GM19025 (cell line): ENCODE measurements around the gene HUNK.
"Not testable (repeated sequence)": the region's sequence is repeated elsewhere in the genome, so short reads cannot be mapped to it uniquely, and the experiment has no call there.

ENCODE experiments used
- ATAC-seq: cut with Tn5 transposase; IDR thresholded peaks from one replicate; pipeline ENCODE4 v1.9.1; 2021; ENCODE audit warnings: mild to moderate bottlenecking, low read depth, moderate library complexity; ENCODE audit not compliant: unreplicated experiment

Gene HUNK

DNA sequence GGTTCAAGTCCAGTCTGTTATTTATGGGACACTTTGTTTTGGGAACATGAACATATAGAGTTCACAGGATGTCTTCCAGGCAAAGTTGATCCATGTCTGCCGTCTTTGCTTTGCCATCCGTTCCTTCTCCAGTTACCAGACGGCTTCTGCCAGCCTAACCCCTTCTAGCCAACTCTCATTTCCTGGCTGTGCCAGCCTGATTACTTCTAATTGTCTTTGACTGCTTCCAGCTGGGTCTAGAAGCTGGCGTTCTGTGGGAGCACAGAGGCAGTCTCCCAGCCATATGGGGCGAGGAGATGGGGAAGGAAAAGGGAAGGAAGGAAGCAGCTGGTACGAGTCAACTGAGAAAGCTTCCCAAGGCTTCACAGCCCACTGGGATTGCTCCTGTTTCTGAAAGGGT lies 3.1 kb upstream of the HUNK start:
- ATAC-seq: no peak

DNA sequence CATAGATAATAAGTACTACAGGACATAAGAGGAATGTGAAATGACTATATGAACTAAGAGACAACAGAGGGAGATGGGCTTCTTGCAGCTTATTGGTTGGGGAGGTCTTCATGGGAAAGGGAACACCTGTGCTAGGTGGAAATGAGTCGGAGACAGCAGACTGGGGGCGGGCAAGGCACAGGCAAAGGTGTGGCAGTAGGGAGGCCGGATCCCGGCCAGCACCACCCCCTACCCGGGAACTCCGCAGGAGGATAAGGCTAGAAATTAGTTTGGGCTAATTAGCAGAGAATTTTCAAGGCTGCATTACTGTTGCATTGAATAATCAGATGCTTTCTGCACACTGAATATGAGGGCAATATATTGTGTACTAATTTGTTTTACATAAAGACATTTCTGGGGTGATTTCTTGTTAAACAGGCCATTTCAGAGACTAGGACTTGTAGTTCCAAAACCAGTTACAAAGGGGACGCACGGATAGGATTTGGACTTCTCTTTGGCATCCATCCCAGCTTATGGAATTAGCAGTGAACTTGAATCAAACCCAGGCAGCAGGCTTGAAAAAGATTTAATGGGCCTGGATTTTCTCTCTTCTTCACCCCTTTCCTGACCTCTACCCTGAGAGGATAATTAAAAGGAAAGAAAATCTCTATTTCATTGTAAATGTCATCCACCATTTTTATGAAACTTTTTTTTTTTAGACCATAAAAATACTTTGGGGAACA lies 2.2 kb upstream of the HUNK start:
- ATAC-seq: no peak

GRCh38 chr21:31871371-31871770 lies 1.4 kb upstream of the HUNK start:
- not testable (repeated sequence) for ATAC-seq

GRCh38 chr21:31872072-31872451 lies 758 bp upstream of the HUNK start:
- ATAC-seq: no peak

DNA sequence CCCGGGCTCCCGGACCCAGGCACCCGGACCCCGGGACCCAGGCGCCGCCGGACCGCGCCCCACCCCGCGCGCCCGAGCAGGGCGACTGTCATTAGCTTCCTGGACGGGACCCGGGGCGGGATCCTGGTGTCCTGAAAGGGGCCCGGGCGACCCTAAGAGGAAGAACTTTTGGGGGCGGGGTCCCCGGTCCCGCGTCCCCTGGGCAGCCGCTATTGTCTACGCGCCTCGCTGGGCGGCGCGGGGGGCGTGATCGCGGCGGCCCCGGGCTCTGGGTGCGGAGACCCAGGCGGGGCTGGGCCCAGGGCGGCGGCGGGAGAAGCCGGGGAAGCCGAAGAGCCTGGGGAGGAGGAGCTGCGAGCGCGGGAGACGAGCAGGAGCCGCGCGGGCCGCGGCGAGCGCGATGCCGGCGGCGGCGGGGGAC lies 465 bp downstream of the HUNK start:
- ATAC-seq: no peak

DNA sequence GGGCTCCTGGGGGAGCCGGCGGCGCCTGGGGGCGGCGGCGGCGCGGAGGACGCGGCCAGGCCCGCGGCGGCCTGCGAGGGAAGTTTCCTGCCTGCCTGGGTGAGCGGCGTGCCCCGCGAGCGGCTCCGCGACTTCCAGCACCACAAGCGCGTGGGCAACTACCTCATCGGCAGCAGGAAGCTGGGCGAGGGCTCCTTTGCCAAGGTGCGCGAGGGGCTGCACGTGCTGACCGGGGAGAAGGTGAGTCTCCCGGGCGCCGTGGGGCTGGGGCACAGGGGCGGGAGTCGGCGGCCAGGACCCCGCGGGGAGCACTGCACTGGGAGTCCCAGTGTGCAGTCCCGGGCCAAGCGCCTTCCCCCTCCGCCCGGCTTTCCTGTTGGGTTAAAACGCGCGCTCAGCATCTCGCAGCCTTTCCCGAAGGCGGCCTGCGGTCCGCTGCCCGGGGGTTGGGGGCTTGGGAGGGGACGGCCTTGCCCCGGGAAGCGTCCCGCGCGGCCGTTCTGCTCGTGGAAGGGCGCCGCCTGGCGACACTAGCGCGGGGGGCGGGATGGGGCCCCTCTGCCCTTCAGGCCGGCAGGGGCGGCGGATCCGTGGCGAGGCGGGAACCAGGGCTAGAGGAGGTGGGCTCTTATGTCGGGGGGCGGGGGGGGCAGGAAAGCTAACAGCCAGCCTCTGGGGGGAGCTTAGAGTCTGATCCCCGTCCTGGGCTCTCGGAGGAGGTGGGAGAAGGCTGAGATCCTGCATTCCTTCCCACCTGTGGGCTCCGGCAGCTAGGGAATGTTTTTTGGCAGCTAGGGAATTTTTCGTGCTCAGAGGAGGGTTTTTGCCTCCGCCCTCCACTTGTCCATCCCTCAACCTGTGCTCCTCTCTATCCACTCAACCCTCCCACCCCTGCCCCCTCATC lies 1.1 kb downstream of the HUNK start:
- ATAC-seq: no peak

- no peak for ATAC-seq
Measured at GRCh38 chr21:31874812-31875212, 2.0 kb downstream of the HUNK start.

- ATAC-seq: no peak
Measured at GRCh38 chr21:31875496-31876015, 2.7 kb downstream of the HUNK start.

GRCh38 chr21:31877463-31877957 lies 4.7 kb downstream of the HUNK start:
- no peak for ATAC-seq

DNA sequence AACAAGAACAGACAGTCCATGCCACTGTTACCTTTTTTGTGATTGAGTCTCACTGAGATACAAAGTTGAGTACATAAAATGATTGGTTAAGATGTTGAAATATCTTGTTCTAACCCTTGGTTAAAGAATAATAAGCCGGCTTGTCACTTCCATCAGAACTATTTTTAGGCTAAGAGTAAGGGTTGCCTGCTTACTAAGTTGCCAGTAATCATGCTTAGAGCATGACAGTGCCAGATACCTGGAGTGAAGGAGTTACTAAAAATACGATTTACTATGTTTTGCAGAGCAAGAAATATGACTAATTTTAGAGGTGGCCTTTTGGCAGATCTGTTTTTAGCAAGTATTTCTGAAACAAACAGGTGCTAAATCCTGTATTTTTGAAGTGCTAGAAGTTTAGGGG lies 6.0 kb downstream of the HUNK start:
- ATAC-seq: no peak

DNA sequence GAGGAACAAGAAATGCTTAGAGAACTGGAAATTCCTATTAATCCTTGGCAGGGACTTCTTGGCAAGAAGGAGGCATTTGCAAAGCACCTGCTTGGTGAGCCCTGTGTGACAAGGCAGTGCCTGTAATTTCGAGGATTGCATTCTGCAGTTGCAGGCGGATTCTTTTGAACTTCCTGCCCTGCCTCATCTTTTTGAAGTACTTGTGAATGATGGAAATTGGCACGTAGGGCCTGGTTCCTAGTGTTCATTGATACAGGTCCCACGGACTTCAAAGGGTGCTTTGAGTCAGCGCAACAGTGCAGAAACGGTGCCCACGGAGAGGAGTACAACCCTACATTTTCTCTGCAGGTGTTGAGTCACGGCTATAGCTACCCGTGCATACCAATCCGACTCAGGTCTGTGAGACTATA lies 6.4 kb downstream of the HUNK start:
- ATAC-seq: no peak

GRCh38 chr21:31879911-31880310 lies 7.1 kb downstream of the HUNK start:
- no peak for ATAC-seq

GRCh38 chr21:31880816-31881215 lies 8.0 kb downstream of the HUNK start:
- no peak for ATAC-seq

DNA sequence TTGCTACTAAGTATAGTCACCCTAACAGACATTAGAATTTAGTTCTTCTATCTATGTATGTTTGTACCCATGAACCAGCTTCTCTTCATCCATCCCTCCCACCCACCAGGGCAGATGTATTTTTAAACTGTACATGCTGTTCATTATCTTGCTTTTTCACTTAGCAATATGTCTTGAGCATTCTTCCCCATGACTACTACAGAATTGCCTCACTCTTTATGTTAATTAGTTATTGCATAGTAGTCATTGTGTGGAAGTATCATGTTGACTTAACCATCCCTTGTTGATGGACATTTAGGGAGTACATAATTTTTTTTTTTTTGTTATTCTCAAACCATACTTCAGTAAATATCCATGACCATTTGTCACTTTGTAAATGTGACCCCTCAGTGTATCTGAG lies 9.9 kb downstream of the HUNK start:
- no peak for ATAC-seq

- no peak for ATAC-seq
Measured at GRCh38 chr21:31885146-31885545, 12.3 kb downstream of the HUNK start.

GRCh38 chr21:31886915-31887314 lies 14.1 kb downstream of the HUNK start:
- no peak for ATAC-seq

- ATAC-seq: no peak
Measured at GRCh38 chr21:31887391-31887841, 14.6 kb downstream of the HUNK start.

DNA sequence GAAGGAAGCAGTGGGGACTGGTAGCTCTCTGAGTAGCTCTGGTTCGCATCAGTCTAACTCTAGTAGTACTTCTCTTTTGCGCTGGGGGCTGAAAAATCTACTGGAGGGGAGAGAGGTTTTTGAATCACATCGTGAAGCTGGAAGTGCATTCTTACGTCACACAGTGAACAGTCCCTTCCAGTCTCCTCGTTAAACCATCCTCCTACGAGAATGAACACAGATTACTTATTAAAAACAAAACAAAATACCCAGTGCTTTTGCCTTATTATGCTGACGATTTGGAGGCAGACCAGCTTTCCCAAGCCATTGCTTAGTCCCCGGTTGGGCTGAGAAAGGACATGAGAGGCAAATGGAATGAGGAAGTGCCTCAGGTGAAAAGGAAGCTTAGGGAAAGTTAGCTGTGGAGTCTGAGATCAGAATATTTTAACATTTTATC lies 16.1 kb downstream of the HUNK start:
- ATAC-seq: no peak

GRCh38 chr21:31889460-31889859 lies 16.6 kb downstream of the HUNK start:
- ATAC-seq: no peak

DNA sequence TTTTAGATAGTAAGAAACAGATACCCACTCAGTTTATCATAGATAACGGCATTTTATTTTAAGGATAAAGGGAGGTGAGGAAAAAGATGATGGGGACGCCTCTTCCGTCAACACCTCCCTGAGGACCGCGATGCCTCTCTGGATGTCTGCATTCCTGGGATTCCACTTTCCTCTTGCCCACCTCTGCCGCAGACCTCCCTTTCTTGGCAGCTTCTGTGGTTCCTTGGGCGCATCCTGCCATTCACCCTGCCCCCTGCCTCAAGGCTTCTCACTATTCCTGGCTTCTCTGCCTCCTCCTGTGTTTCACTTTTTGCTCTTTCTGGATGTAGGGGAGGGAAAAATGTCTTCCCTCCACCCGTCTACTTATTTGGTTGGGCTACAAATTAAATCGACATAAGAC lies 19.9 kb downstream of the HUNK start:
- ATAC-seq: no peak

DNA sequence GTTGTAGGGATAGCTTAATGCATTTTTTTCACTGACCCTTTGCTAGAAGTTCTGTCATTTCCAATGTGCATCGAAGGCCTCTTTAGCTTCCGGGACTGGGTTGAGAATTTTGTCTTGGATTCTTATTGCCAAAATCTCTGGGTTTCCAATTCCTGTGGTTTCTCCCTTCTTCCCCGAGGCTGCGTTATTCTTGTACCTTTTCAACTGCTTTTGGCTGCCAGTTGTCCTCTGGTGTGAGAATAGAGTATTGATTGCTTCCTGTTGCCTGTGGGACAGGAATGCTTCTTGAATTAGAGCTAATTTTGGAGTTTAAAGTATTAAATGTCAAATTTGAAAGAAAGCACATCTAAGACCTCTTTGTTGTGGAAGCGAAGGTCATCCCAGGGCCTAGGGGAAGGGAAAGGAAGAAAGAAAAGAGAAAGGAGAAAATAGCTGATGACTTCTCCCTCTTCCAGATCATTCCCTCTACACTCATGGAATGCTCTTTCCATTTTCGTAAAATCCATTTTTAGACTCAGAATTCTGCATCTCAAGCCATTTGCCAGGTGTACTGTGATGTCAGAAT lies 21.1 kb downstream of the HUNK start:
- ATAC-seq: no peak
